H1 (cell line): ENCODE results near the gene UGGT2. TPM values are rescaled to one million over a fixed set of nuclear protein-coding genes. Genes with fewer than 3 reads are reported as not detected.

ENCODE experiments used
- CTCF ChIA-PET: fragments of 300-600 bp; sonication (Branson Sonifier 250); formaldehyde crosslinking; loops from one replicate; lab custom pipeline; 2021; ENCODE audit not compliant: partially characterized antibody; lab: Charles Lee
- POLR2A ChIA-PET: fragments of 300-600 bp; sonication (Branson Sonifier 250); formaldehyde crosslinking; loops from one replicate; lab custom pipeline; 2021; ENCODE audit warnings: inconsistent platforms; ENCODE audit not compliant: partially characterized antibody; lab: Charles Lee
- DNase-seq, 2 experiments: peaks; one replicate each; pipeline versions ENCODE4 v3.0.0 to v3.0.0-alpha.2; 2010 to 2022; ENCODE audit warnings: low spot score in 2 of 2, low read depth in 1 of 2, mixed read lengths in 1 of 2
- FAIRE-seq: peaks from 2 replicates; lab custom pipeline; 2011; peaks lifted over from hg19 to GRCh38; lab: Jason Lieb, UNC
- H2AFZ ChIP-seq: 2 replicates; pipeline ENCODE4 v1.8.1; 2012; ENCODE audit warnings: low read length, inconsistent platforms
- H2AK5ac ChIP-seq: 2 replicates; pipeline ENCODE4 v1.6.1; 2013; ENCODE audit warnings: low read depth, low read length
- H2BK120ac ChIP-seq: replicated peaks from 2 replicates; pipeline ENCODE3; 2013; ENCODE audit warnings: low read depth, low read length, inconsistent platforms
- H2BK12ac ChIP-seq: 2 replicates; pipeline ENCODE4 v1.6.1; 2013; ENCODE audit warnings: low read depth, low read length
- H2BK15ac ChIP-seq: 2 replicates; pipeline ENCODE4 v1.6.1; 2013; ENCODE audit warnings: low read length
- H2BK20ac ChIP-seq: 2 replicates; pipeline ENCODE4 v1.6.1; 2013; ENCODE audit warnings: low read length
- H2BK5ac ChIP-seq: 2 replicates; pipeline ENCODE4 v1.6.1; 2013; ENCODE audit warnings: low read depth, low read length
- H3K14ac ChIP-seq: 2 replicates; pipeline ENCODE4 v1.6.1; 2013; ENCODE audit warnings: inconsistent platforms; ENCODE audit not compliant: insufficient read length
- H3K18ac ChIP-seq: 2 replicates; pipeline ENCODE4 v1.6.1; 2013; ENCODE audit warnings: low read length; ENCODE audit errors: extremely low read depth
- H3K23ac ChIP-seq: 2 replicates; pipeline ENCODE4 v1.6.1; 2013; ENCODE audit warnings: inconsistent platforms; ENCODE audit not compliant: insufficient read length
- H3K23me2 ChIP-seq: 2 replicates; pipeline ENCODE4 v1.6.1; 2013; ENCODE audit warnings: low read depth, low read length
- H3K27ac ChIP-seq: 2 replicates; pipeline ENCODE4 v1.6.1; 2011; ENCODE audit warnings: low read depth, low read length, inconsistent platforms
- H3K27me3 ChIP-seq, 4 experiments: replicated peaks in 1 of 4; 1 replicate in 1 of 4; 2 replicates in 3 of 4; pipeline versions ENCODE4 v1.6.1 to v1.8.1; 2011 to 2013; ENCODE audit warnings: low read length in 3 of 4, mild to moderate bottlenecking in 3 of 4, inconsistent platforms in 2 of 4, mixed read lengths in 2 of 4, moderate library complexity in 1 of 4; ENCODE audit not compliant: control insufficient read depth in 3 of 4, insufficient read depth in 3 of 4; ENCODE audit errors: extremely low read depth in 1 of 4
- H3K36me3 ChIP-seq, 4 experiments: 2 replicates each; pipeline versions ENCODE4 v1.6.1 to v1.8.1; 2011 to 2013; ENCODE audit warnings: mild to moderate bottlenecking in 4 of 4, low read length in 3 of 4, moderate library complexity in 2 of 4, control low read depth in 1 of 4, inconsistent platforms in 1 of 4; ENCODE audit not compliant: insufficient read depth in 4 of 4, control insufficient read depth in 2 of 4
- H3K4ac ChIP-seq: replicated peaks from 2 replicates; pipeline ENCODE3; 2013; ENCODE audit warnings: low read length, low read depth, mixed read lengths, inconsistent platforms; ENCODE audit not compliant: insufficient read length
- H3K4me1 ChIP-seq, 4 experiments: replicated peaks in 1 of 4; 1 replicate in 1 of 4; 2 replicates in 3 of 4; pipeline versions ENCODE4 v1.6.1 to v1.8.1; 2011 to 2013; ENCODE audit warnings: low read length in 3 of 4, inconsistent platforms in 2 of 4, mixed read lengths in 1 of 4; ENCODE audit not compliant: insufficient read depth in 4 of 4, control insufficient read depth in 3 of 4
- H3K4me2 ChIP-seq, 2 experiments: 2 replicates each; pipeline versions ENCODE4 v1.6.1 to v1.8.1; 2011 to 2013; ENCODE audit warnings: low read depth in 2 of 2, low read length in 2 of 2, control low read depth in 1 of 2, inconsistent platforms in 1 of 2, mild to moderate bottlenecking in 1 of 2; ENCODE audit not compliant: insufficient read depth in 1 of 2
- H3K4me3 ChIP-seq, 4 experiments: fragments of 200-600, 300-600 bp in 1 of 4; sonication (generic), shearing (Covaris generic), sonication (Bioruptor Twin) in 1 of 4; 2 replicates each; pipeline versions ENCODE4 v1.5.1 to v1.8.1; 2011 to 2016; ENCODE audit warnings: low read length in 4 of 4, low read depth in 3 of 4, control low read depth in 2 of 4, inconsistent platforms in 2 of 4, mild to moderate bottlenecking in 2 of 4, mixed read lengths in 1 of 4, moderate library complexity in 1 of 4; ENCODE audit not compliant: insufficient read depth in 2 of 4; ENCODE audit errors: extremely low read depth in 1 of 4
- H3K56ac ChIP-seq: replicated peaks from 2 replicates; pipeline ENCODE3; 2013; ENCODE audit warnings: low read depth, mild to moderate bottlenecking, mixed read lengths, low read length, inconsistent platforms; ENCODE audit not compliant: insufficient read length
- H3K79me1 ChIP-seq: 2 replicates; pipeline ENCODE4 v1.6.1; 2013; ENCODE audit warnings: low read depth, low read length, control low read depth
- H3K79me2 ChIP-seq, 2 experiments: 2 replicates each; pipeline versions ENCODE4 v1.6.1 to v1.8.1; 2012 to 2013; ENCODE audit warnings: low read length in 2 of 2, mild to moderate bottlenecking in 2 of 2, inconsistent platforms in 1 of 2; ENCODE audit not compliant: insufficient read depth in 2 of 2, control insufficient read depth in 1 of 2
- H3K9ac ChIP-seq, 4 experiments: replicated peaks in 1 of 4; 1 replicate in 1 of 4; 2 replicates in 3 of 4; pipeline versions ENCODE4 v1.6.1 to v1.8.1; 2011 to 2013; ENCODE audit warnings: low read depth in 3 of 4, low read length in 3 of 4, control low read depth in 2 of 4, mild to moderate bottlenecking in 2 of 4, moderate library complexity in 2 of 4, inconsistent platforms in 1 of 4; ENCODE audit errors: extremely low read depth in 1 of 4
- H3K9me3 ChIP-seq, 2 experiments: 2 replicates each; pipeline versions ENCODE4 v1.6.1 to v1.8.1; 2012 to 2013; ENCODE audit warnings: mild to moderate bottlenecking in 2 of 2, moderate library complexity in 2 of 2, control low read depth in 1 of 2, inconsistent platforms in 1 of 2, low read depth in 1 of 2, low read length in 1 of 2, mixed read lengths in 1 of 2; ENCODE audit not compliant: insufficient read depth in 2 of 2
- H4K20me1 ChIP-seq, 2 experiments: replicated peaks in 1 of 2; 2 replicates each; pipeline versions ENCODE3 to v1.8.1; 2011 to 2013; ENCODE audit warnings: inconsistent platforms in 2 of 2, low read length in 2 of 2, mild to moderate bottlenecking in 1 of 2; ENCODE audit not compliant: insufficient read depth in 2 of 2, control insufficient read depth in 1 of 2
- H4K5ac ChIP-seq: 2 replicates; pipeline ENCODE4 v1.6.1; 2013; ENCODE audit warnings: low read length, low read depth, mixed read lengths, inconsistent platforms; ENCODE audit not compliant: insufficient read length
- H4K8ac ChIP-seq: 2 replicates; pipeline ENCODE4 v1.8.0; 2013; ENCODE audit warnings: mild to moderate bottlenecking, moderate library complexity, low read length, inconsistent platforms; ENCODE audit not compliant: insufficient read depth; ENCODE audit errors: extremely low read depth
- H4K91ac ChIP-seq: replicated peaks from 2 replicates; pipeline ENCODE3; 2013; ENCODE audit warnings: low read length, mixed read lengths, inconsistent platforms; ENCODE audit not compliant: insufficient read length
- CHD1 ChIP-seq: IDR thresholded peaks from 2 replicates; pipeline ENCODE4 v1.6.1; 2012; ENCODE audit warnings: low read depth, low read length, improper control_type of control experiment
- KDM1A ChIP-seq: fragments of 200-600, 300-600 bp; sonication (generic); IDR thresholded peaks from 2 replicates; pipeline ENCODE4 v1.7.1; 2016; ENCODE audit warnings: mild to moderate bottlenecking, low read length, borderline replicate concordance
- RFX5 ChIP-seq: IDR thresholded peaks from 2 replicates; pipeline ENCODE4 v1.6.1; 2011; ENCODE audit warnings: low read depth, low read length, improper control_type of control experiment, borderline replicate concordance
- WGBS, 2 experiments: shearing (Covaris generic) in 1 of 2; methylation state at CpG; one replicate each; pipeline versions ENCODE4 v1.1.6 to v1.1.7; 2013 to 2015; ENCODE audit warnings: low lambda C conversion rate in 2 of 2, mixed read lengths in 2 of 2, inconsistent platforms in 1 of 2, low coverage in 1 of 2, missing lambda C conversion rate in 1 of 2; ENCODE audit not compliant: insufficient replicate concordance in 2 of 2, insufficient coverage in 1 of 2, insufficient read length in 1 of 2; ENCODE audit errors: extremely low coverage in 1 of 2, missing lambda C conversion rate in 1 of 2; 5-methylcytosine and 5-hydroxymethylcytosine counted together
- polyA plus RNA-seq, 7 experiments: library from polyadenylated mRNA; depleted of rRNA in 3 of 7; stranded (reverse) in 5 of 7; unstranded in 2 of 7; fragments of >200 nt in 5 of 7; fragments of 200-250 nt in 2 of 7; gene quantifications; 1 replicate in 5 of 7; 2 replicates in 1 of 7; 4 replicates in 1 of 7; pipeline versions ENCODE4 v1.2.1 to v1.2.3, GENCODE V29; 2011 to 2013; ENCODE audit warnings: missing spikeins in 2 of 7, mixed read lengths in 2 of 7
- total RNA-seq: library from RNA; stranded (reverse); fragmentation: NEBNext Ultra II Directional; extraction: Animal tissue kit (Norgen Biotek cat#: 25700); gene quantifications from 2 replicates; pipeline ENCODE4 v1.2.1, GENCODE V29; 2021

The UGGT2 gene
- total and polyA plus RNA-seq, 2 of the 8 experiments (the other 6 are each of a cell fraction or from before 2014, with no cell fraction given), result 5.9 to 25.1 TPM

DNA sequence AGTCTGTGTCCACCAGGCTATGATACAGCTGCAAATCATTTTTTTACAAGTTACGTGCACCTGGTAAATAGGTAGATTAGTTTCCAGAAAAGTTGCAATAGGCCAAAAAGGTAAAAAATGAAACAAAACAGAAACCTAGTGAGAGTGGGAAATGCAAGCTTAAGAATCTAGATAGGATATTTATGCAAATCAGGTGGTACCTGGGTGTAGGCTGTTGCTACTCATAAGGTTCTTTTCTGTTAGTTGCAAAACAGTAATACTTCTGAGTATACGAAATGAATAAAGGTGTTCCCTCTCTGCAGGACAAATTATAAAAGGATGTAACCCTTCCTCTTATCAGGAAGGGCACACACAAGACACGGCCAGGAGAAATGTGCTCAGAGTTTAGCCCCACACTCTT, 97.9 kb downstream of the UGGT2 start:
- Histone ChIP-seq H2BK20ac (no peak overlapping the region), H4K8ac (no peak overlapping the region), H2AK5ac (no peak overlapping the region), H3K9me3 (peaks cover 4 to 25% of the 10 kb centered on the region in 2 experiments; a peak in 3 of 4 replicates), H2BK12ac (no peak overlapping the region), H3K79me2 (no peaks in the 10 kb centered on the region), H3K23me2 (no peaks in the 10 kb centered on the region), H3K23ac (no peak overlapping the region), H3K4ac (no peak overlapping the region), H3K27me3 (no peaks in the 10 kb centered on the region), H3K79me1 (no peaks in the 10 kb centered on the region), H2BK120ac (peak overlapping the region; percentile 44), H3K4me2 (no peak overlapping the region), H3K56ac (no peak overlapping the region), H3K4me1 (peaks cover 0 to 7% (median 3%) of the 10 kb centered on the region in 4 experiments; a peak in 2 of 7 replicates), H2BK5ac (no peak overlapping the region), H2AFZ (no peak overlapping the region), H3K9ac (no peak overlapping the region), H3K18ac (no peak overlapping the region; the same call in 1 of the 2 replicates), H3K36me3 (peaks cover 0 to 20% (median 4%) of the 10 kb centered on the region in 4 experiments; a peak in 4 of 8 replicates), H4K91ac (peak overlapping the region; percentile 42), H2BK15ac (no peak overlapping the region), H3K27ac (no peak overlapping the region), H3K14ac (no peak overlapping the region), H3K4me3 (no peak overlapping the region), H4K5ac (no peak overlapping the region), H4K20me1 (no peaks in the 10 kb centered on the region)
- POLR2A ChIA-PET, result no interaction called here
- WGBS, 2 experiments, result 86% methylated on average over 3 of the region's 3 CpGs; no CpG with 5 or more reads in 1 of the 2 experiments
- CTCF ChIA-PET, result interaction anchor here (0.6 kb wide), 1 partner anchor 13 kb away, joined by 4 read pairs; no protein-coding TSS in a partner anchor
- DNase-seq (no peak), FAIRE-seq (no peak)
- TF ChIP-seq CHD1 (no peak), RFX5 (no peak), KDM1A (no peak)
